GM12878 (cell line): ENCODE data around the gene ELL. TPM values are rescaled to one million over a fixed set of nuclear protein-coding genes. Genes with fewer than 3 reads are reported as not detected.

Experiments
- ATAC-seq: fragments of 200-7000 bp; cut with Tn5 transposase; 3 replicates; pipeline ENCODE4 v1.9.1; 2020; ENCODE audit warnings: mild to moderate bottlenecking, moderate library complexity
- BruUV-seq: library from RNA; stranded (reverse); fragments of 400-500 nt; replicated peaks from 2 replicates; lab custom pipeline; 2021; lab: Mats Ljungman, UMichigan
- CTCF ChIA-PET: fragments of 300-600 bp; sonication (Branson Sonifier 250); formaldehyde crosslinking; extraction: SDS; loops from one replicate; lab custom pipeline; 2021; ENCODE audit warnings: inconsistent platforms; lab: Yijun Ruan, JAX
- POLR2A ChIA-PET: fragments of 350-600 bp; formaldehyde crosslinking; extraction: SDS; loops from one replicate; lab custom pipeline; 2021; ENCODE audit warnings: inconsistent platforms; lab: Charles Lee
- RAD21 ChIA-PET: fragments of 300-600 bp; sonication (Branson Sonifier 250); formaldehyde crosslinking; loops from one replicate; lab custom pipeline; 2023; ENCODE audit warnings: antibody characterized with exemption; ENCODE audit not compliant: unreplicated experiment; lab: Charles Lee
- SMC1A ChIA-PET: fragments of 300-600 bp; sonication (Branson Sonifier 250); formaldehyde crosslinking; loops from one replicate; lab custom pipeline; 2023; ENCODE audit not compliant: unreplicated experiment, uncharacterized antibody; lab: Charles Lee
- DNase-seq: peaks from one replicate; pipeline ENCODE4 v3.0.0-alpha.2; 2011; ENCODE audit warnings: low read depth, low spot score
- FAIRE-seq: peaks from 3 replicates; lab custom pipeline; 2011; peaks lifted over from hg19 to GRCh38; lab: Jason Lieb, UNC
- H2AFZ ChIP-seq: 2 replicates; pipeline ENCODE4 v1.6.0; 2011; ENCODE audit warnings: low read depth, low read length, control low read depth; ENCODE audit not compliant: control insufficient read depth
- H3K27ac ChIP-seq: 2 replicates; pipeline ENCODE4 v1.5.1; 2011; ENCODE audit warnings: control low read depth; ENCODE audit not compliant: control insufficient read depth, insufficient read depth
- H3K27me3 ChIP-seq, 2 experiments: replicated peaks in 1 of 2; 2 replicates each; pipeline versions ENCODE4 v1.6.0 to v1.6.1; 2011; ENCODE audit warnings: low read length in 1 of 2; ENCODE audit not compliant: control insufficient read depth in 2 of 2, insufficient read depth in 2 of 2
- H3K36me3 ChIP-seq, 2 experiments: 2 replicates each; pipeline ENCODE4 v1.5.1; 2011; ENCODE audit warnings: low read length in 1 of 2; ENCODE audit not compliant: control insufficient read depth in 2 of 2, insufficient read depth in 2 of 2
- H3K4me1 ChIP-seq: 2 replicates; pipeline ENCODE4 v1.6.1; 2011; ENCODE audit warnings: mild to moderate bottlenecking, low read length, moderate library complexity, mixed read lengths; ENCODE audit not compliant: control insufficient read depth, insufficient read depth
- H3K4me2 ChIP-seq: 2 replicates; pipeline ENCODE4 v1.6.0; 2011; ENCODE audit warnings: control low read depth; ENCODE audit not compliant: control insufficient read depth, insufficient read depth
- H3K4me3 ChIP-seq: fragments of 200-600 bp; sonication (generic); 2 replicates; pipeline ENCODE4 v1.5.1; 2016
- H3K79me2 ChIP-seq: 2 replicates; pipeline ENCODE4 v1.6.0; 2011; ENCODE audit warnings: low read length; ENCODE audit not compliant: control insufficient read depth, insufficient read depth
- H3K9ac ChIP-seq: 2 replicates; pipeline ENCODE4 v1.8.0; 2011; ENCODE audit warnings: low read length, control low read depth, mixed read lengths; ENCODE audit not compliant: control insufficient read depth, insufficient read depth
- H3K9me3 ChIP-seq: replicated peaks from 3 replicates; pipeline ENCODE4 v1.5.1; 2011; ENCODE audit warnings: mild to moderate bottlenecking, low read length; ENCODE audit not compliant: control insufficient read depth, insufficient read depth
- H4K20me1 ChIP-seq: 2 replicates; pipeline ENCODE4 v1.6.0; 2011; ENCODE audit not compliant: control insufficient read depth, insufficient read depth
- ATF7 ChIP-seq: fragments of 450-650 bp; IDR thresholded peaks from 2 replicates; pipeline ENCODE4 v1.6.1; 2016; ENCODE audit warnings: low read depth, mild to moderate bottlenecking
- BMI1 ChIP-seq: fragments of 450-650 bp; IDR thresholded peaks from 2 replicates; pipeline ENCODE4 v1.6.1; 2016; ENCODE audit warnings: mild to moderate bottlenecking, moderate library complexity, borderline replicate concordance
- CREM ChIP-seq: IDR thresholded peaks from 2 replicates; pipeline ENCODE4 v1.6.1; 2014; ENCODE audit warnings: antibody characterized with exemption, low read depth
- ESRRA ChIP-seq: IDR thresholded peaks from 2 replicates; pipeline ENCODE4 v1.6.1; 2012; ENCODE audit warnings: mild to moderate bottlenecking, low read length, improper control_type of control experiment
- EZH2 ChIP-seq: IDR thresholded peaks from 2 replicates; pipeline ENCODE4 v1.6.1; 2012; ENCODE audit warnings: low read depth, mild to moderate bottlenecking, control low read depth, inconsistent platforms, low read length, borderline replicate concordance; ENCODE audit not compliant: control insufficient read depth
- GATAD2B ChIP-seq: fragments of 450-650 bp; conservative IDR thresholded peaks from 2 replicates; pipeline ENCODE4 v1.6.1; 2017; ENCODE audit warnings: low read depth, mild to moderate bottlenecking, moderate library complexity
- MTA2 ChIP-seq: fragments of 450-650 bp; IDR thresholded peaks from 2 replicates; pipeline ENCODE4 v1.6.1; 2016; ENCODE audit warnings: low read depth, mild to moderate bottlenecking, moderate library complexity
- NFYB ChIP-seq: IDR thresholded peaks from 2 replicates; pipeline ENCODE4 v1.6.1; 2011; ENCODE audit warnings: low read depth, mild to moderate bottlenecking, low read length, improper control_type of control experiment, moderate library complexity; ENCODE audit not compliant: insufficient read depth
- NR2C1 ChIP-seq: fragments of 450-650 bp; IDR thresholded peaks from 2 replicates; pipeline ENCODE4 v1.6.1; 2017; ENCODE audit warnings: antibody characterized with exemption, mild to moderate bottlenecking, moderate library complexity
- SRF ChIP-seq, 2 experiments: IDR thresholded peaks; 2 replicates each; pipeline ENCODE4 v1.6.1; 2011; ENCODE audit warnings: low read depth in 2 of 2, low read length in 2 of 2, mild to moderate bottlenecking in 1 of 2, moderate library complexity in 1 of 2
- WGBS: methylation state at CpG from one replicate; pipeline ENCODE4 v1.1.6; 2016; ENCODE audit warnings: low lambda C conversion rate; ENCODE audit not compliant: insufficient replicate concordance, insufficient coverage; ENCODE audit errors: missing lambda C conversion rate; 5-methylcytosine and 5-hydroxymethylcytosine counted together
- in situ Hi-C: fragments of 300-500 bp; cut with MboI; formaldehyde crosslinking; loops from 9 replicates; pipeline ENCODE4 v1.14.3; 2018; ENCODE audit warnings: mixed read lengths
- intact Hi-C: fragments of 100-400 bp; cut with micrococcal nuclease; formaldehyde crosslinking; loops from one replicate; pipeline ENCODE4 v1.14.2; 2022; ENCODE audit not compliant: unreplicated experiment
- polyA plus RNA-seq, 11 experiments: library from polyadenylated mRNA; depleted of rRNA in 4 of 11; unstranded in 6 of 11; stranded (reverse) in 5 of 11; fragments of >200 nt; fragmentation: Nextera tagmentation in 4 of 11; fragmentation: Illumina TruSeq in 1 of 11; extraction: Ambion mirVana in 4 of 11; extraction: Trizol in 1 of 11; gene quantifications; 1 replicate in 1 of 11; 2 replicates in 10 of 11; pipeline versions ENCODE4 v1.2.1 to v1.2.3, GENCODE V29; 2011 to 2016; ENCODE audit warnings: inconsistent platforms in 2 of 11, missing spikeins in 2 of 11, low read depth in 1 of 11
- total RNA-seq, 4 experiments: library from RNA; depleted of rRNA in 3 of 4; stranded (reverse); fragments of >200 nt in 3 of 4; fragmentation: Illumina TruSeq in 1 of 4; extraction: Trizol in 1 of 4; gene quantifications; 2 replicates each; pipeline versions ENCODE4 v1.2.1 to v1.2.3, GENCODE V29; 2013 to 2021
- TF ChIP-seq, protein P1 (sequence below): IDR thresholded peaks from 2 replicates; pipeline ENCODE4 v1.6.1; 2011; ENCODE audit warnings: low read depth, mild to moderate bottlenecking, low read length, moderate library complexity, borderline replicate concordance; ENCODE audit errors: extremely low read depth
- TF ChIP-seq, protein P2 (sequence below): fragments of 450-650 bp; IDR thresholded peaks from 2 replicates; pipeline ENCODE4 v1.6.1; 2016; ENCODE audit warnings: mild to moderate bottlenecking, moderate library complexity, borderline replicate concordance
- TF ChIP-seq, protein P3 (sequence below): fragments of 450-650 bp; IDR thresholded peaks from 2 replicates; pipeline ENCODE4 v1.6.1; 2017; ENCODE audit warnings: low read depth, mild to moderate bottlenecking, moderate library complexity
- TF ChIP-seq, protein P4 (sequence below): IDR thresholded peaks from 2 replicates; pipeline ENCODE4 v1.6.1; 2011; ENCODE audit warnings: borderline replicate concordance, low read depth, mild to moderate bottlenecking, moderate library complexity, mixed read lengths, low read length; ENCODE audit not compliant: insufficient read depth; ENCODE audit errors: extremely low read length
- TF ChIP-seq, protein P5 (sequence below): fragments of 450-650 bp; IDR thresholded peaks from 2 replicates; pipeline ENCODE4 v1.6.1; 2017; ENCODE audit warnings: borderline replicate concordance

The ELL gene
- total and polyA plus RNA-seq, 10 of the 15 experiments (the other 5 are each of a cell fraction or from before 2014, with no cell fraction given), result 0.91 to 25.0 (median 9.1) TPM

DNA sequence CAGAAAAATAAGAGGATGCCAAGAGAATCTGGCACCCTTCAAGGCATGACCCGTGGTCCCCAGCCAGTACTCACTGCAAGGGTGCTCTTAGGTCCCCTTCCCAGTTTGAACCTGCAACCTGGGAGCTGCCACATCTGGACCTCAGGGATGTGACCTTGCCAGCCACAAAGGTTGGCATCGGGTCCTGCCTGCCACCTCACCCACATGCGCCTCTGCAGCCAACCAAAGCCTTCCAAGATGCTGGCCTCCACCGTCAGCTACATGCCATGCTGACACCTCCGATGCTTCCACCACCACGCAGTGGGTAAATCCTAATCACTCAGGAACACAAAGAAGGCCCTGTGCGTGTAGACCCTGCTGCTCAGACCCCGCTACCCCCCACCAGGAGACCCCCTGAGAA lies 35.1 kb downstream of the ELL start:
- Histone ChIP-seq H2AFZ (no peak overlapping the region), H3K9me3 (no peaks in the 10 kb centered on the region), H3K27me3 (no peaks in the 10 kb centered on the region), H3K9ac (no peak overlapping the region), H3K36me3 (no peaks in the 10 kb centered on the region; a peak in 1 of 4 replicates), H3K4me3 (no peak overlapping the region), H4K20me1 (no peaks in the 10 kb centered on the region; the same call in 1 of the 2 replicates), H3K27ac (no peak overlapping the region), H3K4me1 (no peaks in the 10 kb centered on the region; the same call in 1 of the 2 replicates), H3K79me2 (peaks cover 22% of the 10 kb centered on the region), H3K4me2 (no peak overlapping the region)
- FAIRE-seq (no peak), ATAC-seq (no peak), DNase-seq (no peak)
- in situ Hi-C loops, result no loop called here
- ChIA-PET RAD21 (no interaction called here), CTCF (interaction anchor here (0.7 kb wide), 1 partner anchor 101 kb away, joined by 4 read pairs; the partner anchor contains the start of gene REX1BD), SMC1A (no interaction called here), POLR2A (no interaction called here)
- no TSS peak for BruUV-seq
- intact Hi-C loops, result no loop called here
- TF ChIP-seq, protein P1, sequence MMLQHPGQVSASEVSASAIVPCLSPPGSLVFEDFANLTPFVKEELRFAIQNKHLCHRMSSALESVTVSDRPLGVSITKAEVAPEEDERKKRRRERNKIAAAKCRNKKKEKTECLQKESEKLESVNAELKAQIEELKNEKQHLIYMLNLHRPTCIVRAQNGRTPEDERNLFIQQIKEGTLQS, result no peak
- TF ChIP-seq, protein P2, sequence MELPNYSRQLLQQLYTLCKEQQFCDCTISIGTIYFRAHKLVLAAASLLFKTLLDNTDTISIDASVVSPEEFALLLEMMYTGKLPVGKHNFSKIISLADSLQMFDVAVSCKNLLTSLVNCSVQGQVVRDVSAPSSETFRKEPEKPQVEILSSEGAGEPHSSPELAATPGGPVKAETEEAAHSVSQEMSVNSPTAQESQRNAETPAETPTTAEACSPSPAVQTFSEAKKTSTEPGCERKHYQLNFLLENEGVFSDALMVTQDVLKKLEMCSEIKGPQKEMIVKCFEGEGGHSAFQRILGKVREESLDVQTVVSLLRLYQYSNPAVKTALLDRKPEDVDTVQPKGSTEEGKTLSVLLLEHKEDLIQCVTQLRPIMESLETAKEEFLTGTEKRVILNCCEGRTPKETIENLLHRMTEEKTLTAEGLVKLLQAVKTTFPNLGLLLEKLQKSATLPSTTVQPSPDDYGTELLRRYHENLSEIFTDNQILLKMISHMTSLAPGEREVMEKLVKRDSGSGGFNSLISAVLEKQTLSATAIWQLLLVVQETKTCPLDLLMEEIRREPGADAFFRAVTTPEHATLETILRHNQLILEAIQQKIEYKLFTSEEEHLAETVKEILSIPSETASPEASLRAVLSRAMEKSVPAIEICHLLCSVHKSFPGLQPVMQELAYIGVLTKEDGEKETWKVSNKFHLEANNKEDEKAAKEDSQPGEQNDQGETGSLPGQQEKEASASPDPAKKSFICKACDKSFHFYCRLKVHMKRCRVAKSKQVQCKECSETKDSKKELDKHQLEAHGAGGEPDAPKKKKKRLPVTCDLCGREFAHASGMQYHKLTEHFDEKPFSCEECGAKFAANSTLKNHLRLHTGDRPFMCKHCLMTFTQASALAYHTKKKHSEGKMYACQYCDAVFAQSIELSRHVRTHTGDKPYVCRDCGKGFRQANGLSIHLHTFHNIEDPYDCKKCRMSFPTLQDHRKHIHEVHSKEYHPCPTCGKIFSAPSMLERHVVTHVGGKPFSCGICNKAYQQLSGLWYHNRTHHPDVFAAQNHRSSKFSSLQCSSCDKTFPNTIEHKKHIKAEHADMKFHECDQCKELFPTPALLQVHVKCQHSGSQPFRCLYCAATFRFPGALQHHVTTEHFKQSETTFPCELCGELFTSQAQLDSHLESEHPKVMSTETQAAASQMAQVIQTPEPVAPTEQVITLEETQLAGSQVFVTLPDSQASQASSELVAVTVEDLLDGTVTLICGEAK, result no peak
- TF ChIP-seq MTA2, result no peak
- TF ChIP-seq SRF (IDR thresholded peaks at IDR 0.05; ENCODE audit: low read depth in 2 of 2, low read length in 2 of 2), result no peak
- TF ChIP-seq ATF7, result no peak
- TF ChIP-seq EZH2, result no peak
- no peak for TF ChIP-seq ESRRA
- TF ChIP-seq, protein P3, sequence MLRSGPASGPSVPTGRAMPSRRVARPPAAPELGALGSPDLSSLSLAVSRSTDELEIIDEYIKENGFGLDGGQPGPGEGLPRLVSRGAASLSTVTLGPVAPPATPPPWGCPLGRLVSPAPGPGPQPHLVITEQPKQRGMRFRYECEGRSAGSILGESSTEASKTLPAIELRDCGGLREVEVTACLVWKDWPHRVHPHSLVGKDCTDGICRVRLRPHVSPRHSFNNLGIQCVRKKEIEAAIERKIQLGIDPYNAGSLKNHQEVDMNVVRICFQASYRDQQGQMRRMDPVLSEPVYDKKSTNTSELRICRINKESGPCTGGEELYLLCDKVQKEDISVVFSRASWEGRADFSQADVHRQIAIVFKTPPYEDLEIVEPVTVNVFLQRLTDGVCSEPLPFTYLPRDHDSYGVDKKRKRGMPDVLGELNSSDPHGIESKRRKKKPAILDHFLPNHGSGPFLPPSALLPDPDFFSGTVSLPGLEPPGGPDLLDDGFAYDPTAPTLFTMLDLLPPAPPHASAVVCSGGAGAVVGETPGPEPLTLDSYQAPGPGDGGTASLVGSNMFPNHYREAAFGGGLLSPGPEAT, result no peak
- TF ChIP-seq, protein P4, sequence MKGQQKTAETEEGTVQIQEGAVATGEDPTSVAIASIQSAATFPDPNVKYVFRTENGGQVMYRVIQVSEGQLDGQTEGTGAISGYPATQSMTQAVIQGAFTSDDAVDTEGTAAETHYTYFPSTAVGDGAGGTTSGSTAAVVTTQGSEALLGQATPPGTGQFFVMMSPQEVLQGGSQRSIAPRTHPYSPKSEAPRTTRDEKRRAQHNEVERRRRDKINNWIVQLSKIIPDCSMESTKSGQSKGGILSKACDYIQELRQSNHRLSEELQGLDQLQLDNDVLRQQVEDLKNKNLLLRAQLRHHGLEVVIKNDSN, result no peak
- TF ChIP-seq BMI1, result no peak
- no peak for TF ChIP-seq NFYB
- TF ChIP-seq, protein P5, sequence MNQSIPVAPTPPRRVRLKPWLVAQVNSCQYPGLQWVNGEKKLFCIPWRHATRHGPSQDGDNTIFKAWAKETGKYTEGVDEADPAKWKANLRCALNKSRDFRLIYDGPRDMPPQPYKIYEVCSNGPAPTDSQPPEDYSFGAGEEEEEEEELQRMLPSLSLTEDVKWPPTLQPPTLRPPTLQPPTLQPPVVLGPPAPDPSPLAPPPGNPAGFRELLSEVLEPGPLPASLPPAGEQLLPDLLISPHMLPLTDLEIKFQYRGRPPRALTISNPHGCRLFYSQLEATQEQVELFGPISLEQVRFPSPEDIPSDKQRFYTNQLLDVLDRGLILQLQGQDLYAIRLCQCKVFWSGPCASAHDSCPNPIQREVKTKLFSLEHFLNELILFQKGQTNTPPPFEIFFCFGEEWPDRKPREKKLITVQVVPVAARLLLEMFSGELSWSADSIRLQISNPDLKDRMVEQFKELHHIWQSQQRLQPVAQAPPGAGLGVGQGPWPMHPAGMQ, result no peak
- no peak for TF ChIP-seq CREM
- no peak for TF ChIP-seq GATAD2B
- TF ChIP-seq NR2C1, result no peak
- WGBS, result 95% methylated on average over 8 of the region's 8 CpGs
